ENCODE results near the gene CPNE4.

CPNE4 gene

DNA sequence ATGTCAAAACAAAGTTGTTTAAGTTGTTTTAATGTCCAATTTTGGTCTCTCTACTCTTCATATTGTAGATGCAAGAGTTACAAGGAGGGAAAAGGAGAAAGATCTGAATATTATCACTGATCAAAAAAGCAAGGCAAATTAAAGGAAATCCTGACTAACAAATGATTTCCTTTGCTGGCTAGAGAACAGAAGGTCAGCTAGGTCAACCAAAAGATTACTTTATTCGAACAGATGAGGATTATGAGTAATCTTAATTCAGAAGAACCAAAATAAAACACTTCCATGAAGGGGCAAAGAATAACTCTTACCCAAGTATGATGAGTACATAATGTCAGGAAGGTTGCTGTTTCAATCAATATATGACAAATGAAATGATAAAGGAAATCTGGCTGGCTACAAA is 33.8 kb downstream of the CPNE4 start:
- no peak overlapping the region for H2AFZ ChIP-seq (ENCODE audit: low read length)
- no peaks in the 10 kb centered on the region for H4K20me1 ChIP-seq (ENCODE audit: insufficient read depth, low read length, poor library complexity, severe bottlenecking)
- H3K4me1 ChIP-seq (ENCODE audit: insufficient read depth, low read length, poor library complexity, severe bottlenecking): no peaks in the 10 kb centered on the region
- H3K27me3 ChIP-seq (ENCODE audit: insufficient read depth, low read length, poor library complexity, severe bottlenecking): no peaks in the 10 kb centered on the region
- no peaks in the 10 kb centered on the region for H3K36me3 ChIP-seq (ENCODE audit: insufficient read depth, low read length)
- H3K4me2 ChIP-seq (ENCODE audit: low read depth, low read length, poor library complexity, severe bottlenecking): no peak overlapping the region
- no peaks in the 10 kb centered on the region for H3K79me2 ChIP-seq (ENCODE audit: insufficient read depth, low read length)
- no peaks in the 10 kb centered on the region for H3F3A ChIP-seq (ENCODE audit: low read depth)
- no peaks in the 10 kb centered on the region for H3K9me2 ChIP-seq (replicated peaks; ENCODE audit: low read depth, low read length)
- TF ChIP-seq EZH2phosphoT487 (IDR thresholded peaks at IDR 0.05; ENCODE audit: borderline replicate concordance): no peak
- TF ChIP-seq, protein P1, sequence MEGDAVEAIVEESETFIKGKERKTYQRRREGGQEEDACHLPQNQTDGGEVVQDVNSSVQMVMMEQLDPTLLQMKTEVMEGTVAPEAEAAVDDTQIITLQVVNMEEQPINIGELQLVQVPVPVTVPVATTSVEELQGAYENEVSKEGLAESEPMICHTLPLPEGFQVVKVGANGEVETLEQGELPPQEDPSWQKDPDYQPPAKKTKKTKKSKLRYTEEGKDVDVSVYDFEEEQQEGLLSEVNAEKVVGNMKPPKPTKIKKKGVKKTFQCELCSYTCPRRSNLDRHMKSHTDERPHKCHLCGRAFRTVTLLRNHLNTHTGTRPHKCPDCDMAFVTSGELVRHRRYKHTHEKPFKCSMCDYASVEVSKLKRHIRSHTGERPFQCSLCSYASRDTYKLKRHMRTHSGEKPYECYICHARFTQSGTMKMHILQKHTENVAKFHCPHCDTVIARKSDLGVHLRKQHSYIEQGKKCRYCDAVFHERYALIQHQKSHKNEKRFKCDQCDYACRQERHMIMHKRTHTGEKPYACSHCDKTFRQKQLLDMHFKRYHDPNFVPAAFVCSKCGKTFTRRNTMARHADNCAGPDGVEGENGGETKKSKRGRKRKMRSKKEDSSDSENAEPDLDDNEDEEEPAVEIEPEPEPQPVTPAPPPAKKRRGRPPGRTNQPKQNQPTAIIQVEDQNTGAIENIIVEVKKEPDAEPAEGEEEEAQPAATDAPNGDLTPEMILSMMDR (conservative IDR thresholded peaks at IDR 0.05; ENCODE audit: low read length): no peak
- H3K9me3 ChIP-seq (ENCODE audit: insufficient read depth, low read depth, low read length): no peaks in the 10 kb centered on the region
- H3K4me3 ChIP-seq (ENCODE audit: low read length, poor library complexity, severe bottlenecking): no peak overlapping the region
- H3K9ac ChIP-seq (ENCODE audit: low read depth, low read length, poor library complexity, severe bottlenecking): no peak overlapping the region

DNA sequence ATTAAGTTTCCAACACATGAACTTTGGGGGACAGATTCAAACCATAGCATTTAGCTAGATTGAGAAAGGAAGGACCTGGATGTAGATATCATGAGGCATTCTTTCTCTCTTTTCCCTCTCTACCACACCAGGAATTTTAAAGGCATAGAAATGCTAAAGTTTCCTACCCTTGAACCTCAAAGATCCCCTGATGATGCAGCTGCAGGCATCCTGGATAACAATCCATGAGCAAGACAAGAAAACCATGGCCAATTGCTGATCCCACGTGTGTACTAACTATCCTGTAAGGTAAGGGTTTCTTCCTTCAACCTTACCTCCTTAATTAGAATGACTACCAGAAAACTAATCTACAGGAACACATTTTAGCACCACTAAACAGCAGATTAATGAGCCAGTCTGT is 36.8 kb downstream of the CPNE4 start:
- Histone ChIP-seq H3F3A (ENCODE audit: low read depth) (no peaks in the 10 kb centered on the region), H3K9ac (ENCODE audit: low read depth, low read length, poor library complexity, severe bottlenecking) (no peak overlapping the region), H3K4me1 (ENCODE audit: insufficient read depth, low read length, poor library complexity, severe bottlenecking) (no peaks in the 10 kb centered on the region), H4K20me1 (ENCODE audit: insufficient read depth, low read length, poor library complexity, severe bottlenecking) (no peaks in the 10 kb centered on the region), H2AFZ (ENCODE audit: low read length) (no peak overlapping the region), H3K4me3 (ENCODE audit: low read length, poor library complexity, severe bottlenecking) (no peak overlapping the region), H3K36me3 (ENCODE audit: insufficient read depth, low read length) (no peaks in the 10 kb centered on the region), H3K9me2 (replicated peaks; ENCODE audit: low read depth, low read length) (no peaks in the 10 kb centered on the region), H3K4me2 (ENCODE audit: low read depth, low read length, poor library complexity, severe bottlenecking) (no peak overlapping the region), H3K9me3 (ENCODE audit: insufficient read depth, low read depth, low read length) (no peaks in the 10 kb centered on the region), H3K27me3 (ENCODE audit: insufficient read depth, low read length, poor library complexity, severe bottlenecking) (no peaks in the 10 kb centered on the region), H3K79me2 (ENCODE audit: insufficient read depth, low read length) (no peaks in the 10 kb centered on the region)
- no peak for TF ChIP-seq EZH2phosphoT487 (IDR thresholded peaks at IDR 0.05; ENCODE audit: borderline replicate concordance)
- TF ChIP-seq, protein P1 (conservative IDR thresholded peaks at IDR 0.05; ENCODE audit: low read length): no peak

DNA sequence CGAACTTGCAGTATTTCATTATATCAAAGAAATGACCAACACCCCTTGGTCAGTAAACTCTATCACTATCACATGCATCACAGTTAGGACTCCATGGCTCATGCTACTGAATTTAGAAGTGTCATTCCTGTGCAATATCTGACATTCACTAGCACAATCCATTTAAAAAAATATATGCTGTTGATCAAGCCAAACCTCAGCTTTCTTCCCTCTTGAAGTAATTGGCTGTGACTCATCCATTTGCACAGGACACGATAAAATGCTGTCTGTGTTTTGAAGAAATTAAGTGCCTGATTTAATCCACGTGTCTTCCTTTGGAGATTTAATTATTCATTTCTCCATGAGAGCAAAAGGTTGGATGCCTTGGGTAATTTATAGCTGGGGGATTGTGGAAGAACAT is 38.9 kb downstream of the CPNE4 start:
- H3K9me3 ChIP-seq (ENCODE audit: insufficient read depth, low read depth, low read length): no peaks in the 10 kb centered on the region
- no peaks in the 10 kb centered on the region for H3K9me2 ChIP-seq (replicated peaks; ENCODE audit: low read depth, low read length)
- no peaks in the 10 kb centered on the region for H3K36me3 ChIP-seq (ENCODE audit: insufficient read depth, low read length)
- no peak overlapping the region for H3K9ac ChIP-seq (ENCODE audit: low read depth, low read length, poor library complexity, severe bottlenecking)
- H3K4me2 ChIP-seq (ENCODE audit: low read depth, low read length, poor library complexity, severe bottlenecking): no peak overlapping the region
- H3F3A ChIP-seq (ENCODE audit: low read depth): no peaks in the 10 kb centered on the region
- no peaks in the 10 kb centered on the region for H3K27me3 ChIP-seq (ENCODE audit: insufficient read depth, low read length, poor library complexity, severe bottlenecking)
- TF ChIP-seq EZH2phosphoT487 (IDR thresholded peaks at IDR 0.05; ENCODE audit: borderline replicate concordance): no peak
- TF ChIP-seq, protein P1 (conservative IDR thresholded peaks at IDR 0.05; ENCODE audit: low read length): no peak
- no peaks in the 10 kb centered on the region for H3K4me1 ChIP-seq (ENCODE audit: insufficient read depth, low read length, poor library complexity, severe bottlenecking)
- no peaks in the 10 kb centered on the region for H4K20me1 ChIP-seq (ENCODE audit: insufficient read depth, low read length, poor library complexity, severe bottlenecking)
- H3K4me3 ChIP-seq (ENCODE audit: low read length, poor library complexity, severe bottlenecking): no peak overlapping the region
- H2AFZ ChIP-seq (ENCODE audit: low read length): no peak overlapping the region
- H3K79me2 ChIP-seq (ENCODE audit: insufficient read depth, low read length): no peaks in the 10 kb centered on the region
